Ishikawa (cell line): Measurements from ENCODE around the gene POLR3K.

ENCODE experiments used
- CEBPB ChIP-seq: IDR thresholded peaks from 2 replicates; pipeline ENCODE4 v1.6.1; 2012
- CREB1 ChIP-seq: IDR thresholded peaks from 2 replicates; pipeline ENCODE4 v1.6.1; 2012; ENCODE audit warnings: low read depth
- EGR1 ChIP-seq: IDR thresholded peaks from 2 replicates; pipeline ENCODE4 v1.6.1; 2012
- EP300 ChIP-seq: IDR thresholded peaks from 2 replicates; pipeline ENCODE4 v1.6.1; 2012; ENCODE audit warnings: borderline replicate concordance
- MAX ChIP-seq: IDR thresholded peaks from 2 replicates; pipeline ENCODE4 v1.6.1; 2012
- NFIC ChIP-seq: IDR thresholded peaks from 2 replicates; pipeline ENCODE4 v1.6.1; 2012
- RAD21 ChIP-seq: IDR thresholded peaks from 2 replicates; pipeline ENCODE4 v1.6.1; 2012; ENCODE audit warnings: low read depth
- REST ChIP-seq: IDR thresholded peaks from 2 replicates; pipeline ENCODE4 v1.6.1; 2012; ENCODE audit warnings: low read depth, mild to moderate bottlenecking
- TAF1 ChIP-seq: IDR thresholded peaks from 2 replicates; pipeline ENCODE4 v1.6.1; 2012; ENCODE audit warnings: low read depth, mild to moderate bottlenecking
- TCF12 ChIP-seq: IDR thresholded peaks from 2 replicates; pipeline ENCODE4 v1.6.1; 2012; ENCODE audit warnings: low read depth
- USF1 ChIP-seq: IDR thresholded peaks from 2 replicates; pipeline ENCODE4 v1.6.1; 2012
- YY1 ChIP-seq: IDR thresholded peaks from 2 replicates; pipeline ENCODE4 v1.6.1; 2012; ENCODE audit warnings: low read depth
- ZBTB7A ChIP-seq: IDR thresholded peaks from 2 replicates; pipeline ENCODE4 v1.6.1; 2012; ENCODE audit warnings: low read depth

GRCh38 chr16:47234-47633 lies 6.2 kb downstream of the POLR3K start:
- TF ChIP-seq CEBPB (no peak), TAF1 (no peak), EP300 (no peak), YY1 (no peak), ZBTB7A (no peak), MAX (no peak), USF1 (no peak), RAD21 (no peak), REST (no peak), EGR1 (no peak), NFIC (no peak), TCF12 (no peak), CREB1 (no peak)
